LNCaP clone FGC (cell line): ENCODE results near the gene RPA3.

ENCODE experiments used
- DNase-seq: peaks from one replicate; pipeline ENCODE4 v3.0.0-alpha.2; 2011; ENCODE audit warnings: low read depth
- H3K4me3 ChIP-seq: 2 replicates; pipeline ENCODE4 v1.5.1; 2011; ENCODE audit warnings: mild to moderate bottlenecking, low read depth, low read length, control low read depth
- CTCF ChIP-seq: IDR thresholded peaks from 2 replicates; pipeline ENCODE4 v1.5.1; 2012; ENCODE audit warnings: mild to moderate bottlenecking; ENCODE audit not compliant: control insufficient read depth, insufficient read depth; ENCODE audit errors: extremely low read depth

The RPA3 gene

GRCh38 chr7:7688956-7689355 is 29.5 kb downstream of the RPA3 start:
- DNase-seq: no peak
- no peak overlapping the region for H3K4me3 ChIP-seq
- TF ChIP-seq CTCF: no peak

GRCh38 chr7:7688310-7688709 is 30.1 kb downstream of the RPA3 start:
- no peak overlapping the region for H3K4me3 ChIP-seq
- no peak for DNase-seq

GRCh38 chr7:7687800-7688199 is 30.6 kb downstream of the RPA3 start:
- no peak for TF ChIP-seq CTCF
- H3K4me3 ChIP-seq: no peak overlapping the region
- no peak for DNase-seq

More at GRCh38 chr7:7688310-7688709, 30.1 kb downstream of the RPA3 start:
- no peak for TF ChIP-seq CTCF

GRCh38 chr7:7686811-7687508 is 31.4 kb downstream of the RPA3 start:
- peak; percentile 91 for DNase-seq
- no peak for TF ChIP-seq CTCF
- no peak overlapping the region for H3K4me3 ChIP-seq

GRCh38 chr7:7682861-7683260 is 35.5 kb downstream of the RPA3 start:
- no peak for TF ChIP-seq CTCF
- DNase-seq: no peak
- no peak overlapping the region for H3K4me3 ChIP-seq

GRCh38 chr7:7681936-7682329 is 36.5 kb downstream of the RPA3 start:
- DNase-seq: no peak
- no peak overlapping the region for H3K4me3 ChIP-seq
- no peak for TF ChIP-seq CTCF
